ENCODE measurements around the gene ADGRD1.

ADGRD1 gene

DNA sequence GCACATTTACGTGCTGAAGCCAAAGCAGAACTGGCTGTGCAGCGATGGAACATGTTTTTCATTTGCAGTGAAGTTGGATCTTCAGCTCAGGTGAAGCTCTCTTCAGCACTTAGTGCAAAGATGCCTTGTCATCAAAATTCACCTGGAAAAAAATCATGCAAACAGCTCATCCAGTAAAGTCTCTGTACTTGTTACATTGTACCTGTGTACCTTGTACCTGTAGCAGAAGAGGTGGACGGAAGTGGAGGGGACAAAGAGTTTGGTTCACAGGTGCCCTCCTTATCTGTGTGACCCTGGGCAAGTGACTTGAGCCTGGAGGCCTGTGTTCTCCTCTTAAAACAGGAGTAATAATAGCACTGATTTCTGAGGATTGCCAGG is 54.0 kb downstream of the ADGRD1 start:
- FAIRE-seq, result no peak
- TF ChIP-seq, protein P1, sequence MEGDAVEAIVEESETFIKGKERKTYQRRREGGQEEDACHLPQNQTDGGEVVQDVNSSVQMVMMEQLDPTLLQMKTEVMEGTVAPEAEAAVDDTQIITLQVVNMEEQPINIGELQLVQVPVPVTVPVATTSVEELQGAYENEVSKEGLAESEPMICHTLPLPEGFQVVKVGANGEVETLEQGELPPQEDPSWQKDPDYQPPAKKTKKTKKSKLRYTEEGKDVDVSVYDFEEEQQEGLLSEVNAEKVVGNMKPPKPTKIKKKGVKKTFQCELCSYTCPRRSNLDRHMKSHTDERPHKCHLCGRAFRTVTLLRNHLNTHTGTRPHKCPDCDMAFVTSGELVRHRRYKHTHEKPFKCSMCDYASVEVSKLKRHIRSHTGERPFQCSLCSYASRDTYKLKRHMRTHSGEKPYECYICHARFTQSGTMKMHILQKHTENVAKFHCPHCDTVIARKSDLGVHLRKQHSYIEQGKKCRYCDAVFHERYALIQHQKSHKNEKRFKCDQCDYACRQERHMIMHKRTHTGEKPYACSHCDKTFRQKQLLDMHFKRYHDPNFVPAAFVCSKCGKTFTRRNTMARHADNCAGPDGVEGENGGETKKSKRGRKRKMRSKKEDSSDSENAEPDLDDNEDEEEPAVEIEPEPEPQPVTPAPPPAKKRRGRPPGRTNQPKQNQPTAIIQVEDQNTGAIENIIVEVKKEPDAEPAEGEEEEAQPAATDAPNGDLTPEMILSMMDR (IDR thresholded peaks at IDR 0.05; ENCODE audit: insufficient read depth, missing control alignments), result no peak
- no peak for DNase-seq (ENCODE audit: insufficient read length, low spot score)

- TF ChIP-seq, protein P1 (IDR thresholded peaks at IDR 0.05; ENCODE audit: insufficient read depth, missing control alignments), result no peak
- FAIRE-seq, result no peak
- DNase-seq (ENCODE audit: insufficient read length, low spot score), result no peak
Observed at GRCh38 chr12:131008131-131008912, 54.6 kb downstream of the ADGRD1 start.

GRCh38 chr12:131008913-131009270 is 55.2 kb downstream of the ADGRD1 start:
- DNase-seq (ENCODE audit: insufficient read length, low spot score), result no peak
- TF ChIP-seq, protein P1 (IDR thresholded peaks at IDR 0.05; ENCODE audit: insufficient read depth, missing control alignments), result no peak
- no peak for FAIRE-seq

GRCh38 chr12:131009595-131010395 is 56.1 kb downstream of the ADGRD1 start:
- FAIRE-seq (no peak), DNase-seq (ENCODE audit: insufficient read length, low spot score) (no peak)
- TF ChIP-seq, protein P1 (IDR thresholded peaks at IDR 0.05; ENCODE audit: insufficient read depth, missing control alignments), result no peak

GRCh38 chr12:131010396-131011131 is 56.9 kb downstream of the ADGRD1 start:
- DNase-seq (ENCODE audit: insufficient read length, low spot score), result no peak
- FAIRE-seq, result no peak
- TF ChIP-seq, protein P1 (IDR thresholded peaks at IDR 0.05; ENCODE audit: insufficient read depth, missing control alignments), result no peak

- DNase-seq (ENCODE audit: insufficient read length, low spot score) (no peak), FAIRE-seq (no peak)
- TF ChIP-seq, protein P1 (IDR thresholded peaks at IDR 0.05; ENCODE audit: insufficient read depth, missing control alignments), result no peak
Observed at GRCh38 chr12:131011165-131012079, 57.7 kb downstream of the ADGRD1 start.

All from D721Med (cell line).